ENCODE data around the gene GSKIP.

GSKIP gene

GRCh38 chr14:96351986-96352385 lies 11.3 kb upstream of the GSKIP start:
- Histone ChIP-seq H3K4me2 (ENCODE audit: low read depth, low read length, poor library complexity, severe bottlenecking) (no peak overlapping the region), H3K4me3 (ENCODE audit: insufficient read depth, low read length, poor library complexity, severe bottlenecking) (no peak overlapping the region), H3K79me2 (ENCODE audit: insufficient read depth, low read length) (peaks cover 4% of the 10 kb centered on the region; the same call in 1 of the 2 replicates), H3K9me2 (replicated peaks; ENCODE audit: insufficient read depth, low read length) (no peaks in the 10 kb centered on the region), H3K9me3 (ENCODE audit: insufficient read depth, low read length) (no peaks in the 10 kb centered on the region), H3K9ac (ENCODE audit: low read length) (no peak overlapping the region), H3K36me3 (ENCODE audit: low read length) (no peaks in the 10 kb centered on the region), H2AFZ (ENCODE audit: low read depth, low read length, severe bottlenecking) (no peak overlapping the region), H4K20me1 (ENCODE audit: low read depth, low read length) (no peaks in the 10 kb centered on the region), H3F3A (ENCODE audit: insufficient read depth) (no peaks in the 10 kb centered on the region), H3K27ac (ENCODE audit: low read depth, low read length) (no peak overlapping the region), H3K27me3 (ENCODE audit: low read length) (no peaks in the 10 kb centered on the region)
- TF ChIP-seq EZH2phosphoT487 (conservative IDR thresholded peaks at IDR 0.05; ENCODE audit: low read length) (no peak), CTCF (IDR thresholded peaks at IDR 0.05; ENCODE audit: insufficient read depth, low read length, poor library complexity, severe bottlenecking) (no peak)

- Histone ChIP-seq H3K9ac (ENCODE audit: low read length) (no peak overlapping the region), H3K36me3 (ENCODE audit: low read length) (no peaks in the 10 kb centered on the region), H3K27me3 (ENCODE audit: low read length) (no peaks in the 10 kb centered on the region), H3K79me2 (ENCODE audit: insufficient read depth, low read length) (peaks cover 4% of the 10 kb centered on the region; the same call in 1 of the 2 replicates), H3K4me3 (ENCODE audit: insufficient read depth, low read length, poor library complexity, severe bottlenecking) (no peak overlapping the region), H3K27ac (ENCODE audit: low read depth, low read length) (no peak overlapping the region), H3K4me2 (ENCODE audit: low read depth, low read length, poor library complexity, severe bottlenecking) (no peak overlapping the region), H3F3A (ENCODE audit: insufficient read depth) (no peaks in the 10 kb centered on the region), H2AFZ (ENCODE audit: low read depth, low read length, severe bottlenecking) (no peak overlapping the region), H3K9me3 (ENCODE audit: insufficient read depth, low read length) (no peaks in the 10 kb centered on the region), H3K9me2 (replicated peaks; ENCODE audit: insufficient read depth, low read length) (no peaks in the 10 kb centered on the region), H4K20me1 (ENCODE audit: low read depth, low read length) (no peaks in the 10 kb centered on the region)
- TF ChIP-seq EZH2phosphoT487 (conservative IDR thresholded peaks at IDR 0.05; ENCODE audit: low read length) (no peak), CTCF (IDR thresholded peaks at IDR 0.05; ENCODE audit: insufficient read depth, low read length, poor library complexity, severe bottlenecking) (no peak)
Measured at GRCh38 chr14:96352708-96353107, 10.6 kb upstream of the GSKIP start.

- H3K27ac ChIP-seq (ENCODE audit: low read depth, low read length), result no peak overlapping the region
- TF ChIP-seq EZH2phosphoT487 (conservative IDR thresholded peaks at IDR 0.05; ENCODE audit: low read length) (no peak), CTCF (IDR thresholded peaks at IDR 0.05; ENCODE audit: insufficient read depth, low read length, poor library complexity, severe bottlenecking) (no peak)
- H3K4me3 ChIP-seq (ENCODE audit: insufficient read depth, low read length, poor library complexity, severe bottlenecking), result no peak overlapping the region
- no peak overlapping the region for H2AFZ ChIP-seq (ENCODE audit: low read depth, low read length, severe bottlenecking)
- H3K79me2 ChIP-seq (ENCODE audit: insufficient read depth, low read length), result peaks cover 7% of the 10 kb centered on the region; the same call in 1 of the 2 replicates
- H3K9me2 ChIP-seq (replicated peaks; ENCODE audit: insufficient read depth, low read length), result no peaks in the 10 kb centered on the region
- no peaks in the 10 kb centered on the region for H4K20me1 ChIP-seq (ENCODE audit: low read depth, low read length)
- no peaks in the 10 kb centered on the region for H3K36me3 ChIP-seq (ENCODE audit: low read length)
- no peaks in the 10 kb centered on the region for H3K27me3 ChIP-seq (ENCODE audit: low read length)
- H3K9ac ChIP-seq (ENCODE audit: low read length), result no peak overlapping the region
- H3K9me3 ChIP-seq (ENCODE audit: insufficient read depth, low read length), result no peaks in the 10 kb centered on the region
- H3K4me2 ChIP-seq (ENCODE audit: low read depth, low read length, poor library complexity, severe bottlenecking), result no peak overlapping the region
- H3F3A ChIP-seq (ENCODE audit: insufficient read depth), result no peaks in the 10 kb centered on the region
Measured at GRCh38 chr14:96354246-96354645, 9.1 kb upstream of the GSKIP start.
